AG04449 (cell line): ENCODE data around the gene PGA5.

Experiments used
- CTCF ChIA-PET: fragments of 350-600 bp; formaldehyde crosslinking; extraction: SDS; loops from one replicate; lab custom pipeline; 2021; ENCODE audit warnings: antibody characterized with exemption; lab: Yijun Ruan, JAX
- POLR2A ChIA-PET: fragments of 400-600, 350-600 bp; formaldehyde crosslinking; extraction: SDS; loops from one replicate; lab custom pipeline; 2020; ENCODE audit warnings: antibody characterized with exemption, inconsistent platforms; lab: Yijun Ruan, JAX
- DNase-seq: peaks from one replicate; pipeline ENCODE4 v3.0.0-alpha.2; 2010; ENCODE audit warnings: low read depth, low spot score
- H3K4me3 ChIP-seq: 2 replicates; pipeline ENCODE4 v1.5.1; 2011; ENCODE audit warnings: low read depth, mild to moderate bottlenecking, control low read depth, low read length
- TF ChIP-seq, protein P1 (sequence below): IDR thresholded peaks from one replicate; pipeline ENCODE4 v1.5.1; 2011; ENCODE audit warnings: mild to moderate bottlenecking, moderate library complexity, low read length, control low read depth, inconsistent platforms; ENCODE audit not compliant: insufficient read depth; ENCODE audit errors: missing control alignments

The PGA5 gene

DNA sequence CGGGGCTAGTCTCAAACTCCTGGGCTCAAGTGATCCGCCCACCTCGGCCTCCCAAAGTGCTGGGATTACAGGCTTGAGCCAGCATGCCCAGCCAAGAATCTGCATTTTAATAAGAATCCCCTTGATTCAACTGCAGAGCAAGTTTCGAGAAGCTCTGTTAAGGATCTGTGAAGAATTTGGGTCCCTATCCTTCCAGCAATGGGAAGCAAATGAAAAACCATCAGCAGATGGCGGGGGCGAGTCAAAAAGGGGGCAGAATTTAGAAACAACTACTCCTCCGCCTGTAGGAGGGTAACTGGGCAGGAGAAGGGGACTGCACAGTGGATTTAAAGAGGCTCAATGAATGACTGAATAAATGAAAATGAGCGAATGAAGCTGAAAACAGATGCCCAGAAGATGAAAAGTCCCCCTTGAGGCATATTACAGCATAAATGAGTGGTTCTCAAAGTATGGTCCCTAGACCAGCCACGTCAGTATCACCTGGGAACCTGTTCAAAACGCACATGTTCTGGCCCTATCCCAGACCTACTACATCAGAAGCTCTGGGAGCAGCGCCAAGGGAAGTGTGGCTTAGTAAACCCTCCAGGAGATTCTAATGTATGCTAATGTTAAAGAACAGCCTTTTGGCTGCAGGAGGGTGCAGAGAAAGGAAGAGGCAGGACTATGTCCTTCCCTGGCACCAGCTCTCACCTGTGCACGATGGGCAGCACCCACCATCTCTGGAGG lies 39.1 kb downstream of the PGA5 start:
- ChIA-PET POLR2A (no interaction called here), CTCF (interaction anchor here (2.7 to 2.9 kb wide), 2 partner anchors 25 to 26 kb away, joined by 11 to 12 read pairs; no protein-coding TSS in a partner anchor)
- TF ChIP-seq, protein P1, sequence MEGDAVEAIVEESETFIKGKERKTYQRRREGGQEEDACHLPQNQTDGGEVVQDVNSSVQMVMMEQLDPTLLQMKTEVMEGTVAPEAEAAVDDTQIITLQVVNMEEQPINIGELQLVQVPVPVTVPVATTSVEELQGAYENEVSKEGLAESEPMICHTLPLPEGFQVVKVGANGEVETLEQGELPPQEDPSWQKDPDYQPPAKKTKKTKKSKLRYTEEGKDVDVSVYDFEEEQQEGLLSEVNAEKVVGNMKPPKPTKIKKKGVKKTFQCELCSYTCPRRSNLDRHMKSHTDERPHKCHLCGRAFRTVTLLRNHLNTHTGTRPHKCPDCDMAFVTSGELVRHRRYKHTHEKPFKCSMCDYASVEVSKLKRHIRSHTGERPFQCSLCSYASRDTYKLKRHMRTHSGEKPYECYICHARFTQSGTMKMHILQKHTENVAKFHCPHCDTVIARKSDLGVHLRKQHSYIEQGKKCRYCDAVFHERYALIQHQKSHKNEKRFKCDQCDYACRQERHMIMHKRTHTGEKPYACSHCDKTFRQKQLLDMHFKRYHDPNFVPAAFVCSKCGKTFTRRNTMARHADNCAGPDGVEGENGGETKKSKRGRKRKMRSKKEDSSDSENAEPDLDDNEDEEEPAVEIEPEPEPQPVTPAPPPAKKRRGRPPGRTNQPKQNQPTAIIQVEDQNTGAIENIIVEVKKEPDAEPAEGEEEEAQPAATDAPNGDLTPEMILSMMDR = no peak
- H3K4me3 ChIP-seq = no peak overlapping the region
- no peak for DNase-seq

DNA sequence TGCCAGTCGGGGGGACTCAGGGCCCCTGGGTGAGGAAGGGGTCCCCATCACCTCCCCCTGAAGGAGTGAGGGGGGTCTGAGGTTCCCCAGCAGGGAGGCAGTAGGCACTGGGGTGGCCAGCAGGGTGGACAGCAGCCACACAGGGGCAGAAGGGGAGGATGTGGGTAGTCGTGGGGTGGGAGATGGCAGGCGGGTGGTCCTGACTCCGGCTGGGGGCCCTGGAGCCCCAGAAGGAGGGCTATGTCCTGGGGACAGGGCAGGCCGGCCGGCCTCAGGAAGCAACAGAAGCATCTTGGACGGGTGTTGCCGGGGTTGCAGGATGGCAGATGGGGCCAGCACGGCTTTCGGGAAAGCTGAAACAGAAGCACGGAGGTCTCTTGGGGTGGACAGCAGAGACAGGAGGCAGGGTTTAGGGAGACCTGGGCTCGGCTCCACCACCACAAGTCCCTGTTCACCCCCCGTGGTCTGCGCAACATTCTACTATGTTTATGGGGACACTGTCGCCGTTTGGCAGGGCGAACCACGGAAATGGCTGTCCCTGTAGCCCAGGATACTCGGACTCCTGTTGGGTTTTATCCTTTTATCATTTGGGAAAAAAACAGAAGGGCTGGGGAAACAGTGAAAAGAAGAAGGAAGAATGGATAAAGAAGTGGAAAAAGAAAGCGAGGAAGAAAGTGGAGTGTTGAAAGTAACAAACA lies 40.1 kb downstream of the PGA5 start:
- POLR2A ChIA-PET = no interaction called here

DNA sequence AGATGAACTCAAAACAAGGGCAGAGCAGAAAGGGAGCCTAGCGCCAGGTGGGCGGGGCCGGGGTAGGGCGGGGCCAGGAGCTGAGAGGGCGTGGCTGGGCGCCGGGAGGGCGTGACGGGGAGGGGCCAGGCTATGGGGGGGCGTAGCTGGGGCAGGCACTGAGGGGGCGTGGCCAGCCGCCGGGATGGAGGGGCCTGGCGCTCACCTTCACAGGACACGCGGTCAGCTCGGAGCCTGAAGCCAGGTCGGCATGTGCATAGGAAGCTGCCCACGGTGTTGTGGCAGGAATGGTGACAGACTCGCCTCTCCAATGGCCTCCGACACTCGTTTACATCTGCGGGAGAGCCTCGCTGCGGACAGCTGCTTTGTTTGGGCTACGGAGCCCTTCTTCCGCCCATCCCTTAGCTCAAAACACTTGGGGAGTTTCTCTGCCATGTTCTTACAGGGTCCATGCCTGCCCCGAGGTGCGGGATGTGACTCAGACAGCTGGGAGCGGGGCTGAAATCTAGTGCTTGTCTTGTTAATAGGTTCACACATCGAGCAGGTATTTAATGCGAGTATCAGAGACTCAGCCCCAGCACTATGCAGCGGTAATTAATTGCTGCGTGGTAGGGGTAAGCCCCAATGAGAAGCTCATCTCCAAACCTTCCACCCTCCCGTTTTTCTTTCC lies 40.7 kb downstream of the PGA5 start:
- TF ChIP-seq, protein P1 = no peak
- no peak for DNase-seq
- ChIA-PET POLR2A (interaction anchor here (1.1 kb wide), 1 partner anchor 13 kb away, joined by 3 read pairs; the partner anchor contains the start of gene VWCE), CTCF (interaction anchor here (1.4 to 2.7 kb wide), 2 partner anchors 13 to 27 kb away, joined by 5 to 11 read pairs; partner anchors contain the start of gene VWCE)
- H3K4me3 ChIP-seq = no peak overlapping the region

More for the DNA sequence above, 40.1 kb downstream of the PGA5 start:
- DNase-seq = no peak
- TF ChIP-seq, protein P1 = no peak
- CTCF ChIA-PET = interaction anchor here (1.4 to 2.7 kb wide), 2 partner anchors 13 to 26 kb away, joined by 5 to 11 read pairs; partner anchors contain the start of gene VWCE
- H3K4me3 ChIP-seq = no peak overlapping the region

DNA sequence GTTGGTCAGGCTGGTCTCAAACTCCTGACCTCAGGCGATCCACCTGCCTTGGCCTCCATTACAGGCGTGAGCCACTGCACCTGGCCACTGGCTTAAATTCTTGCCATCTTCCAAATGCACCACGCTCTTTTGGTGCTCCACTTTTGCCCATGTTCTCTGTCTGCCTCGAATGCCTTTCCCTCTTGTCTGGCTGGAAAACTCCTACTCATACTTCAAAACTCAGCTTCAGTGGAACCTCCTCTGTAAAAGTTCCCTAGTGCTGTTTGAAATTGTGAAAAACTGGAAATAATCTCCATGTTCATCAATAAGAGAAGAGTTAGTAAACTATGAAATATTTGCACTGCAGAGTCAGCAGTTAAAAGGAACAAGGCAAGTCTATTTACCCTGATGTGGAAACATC lies 42.6 kb downstream of the PGA5 start:
- CTCF ChIA-PET = interaction anchor here (0.7 to 2.6 kb wide), 3 partner anchors 10 to 29 kb away, joined by 3 to 7 read pairs (median 3); no protein-coding TSS in a partner anchor
- TF ChIP-seq, protein P1 = no peak
- POLR2A ChIA-PET = no interaction called here
- no peak for DNase-seq
- no peak overlapping the region for H3K4me3 ChIP-seq

DNA sequence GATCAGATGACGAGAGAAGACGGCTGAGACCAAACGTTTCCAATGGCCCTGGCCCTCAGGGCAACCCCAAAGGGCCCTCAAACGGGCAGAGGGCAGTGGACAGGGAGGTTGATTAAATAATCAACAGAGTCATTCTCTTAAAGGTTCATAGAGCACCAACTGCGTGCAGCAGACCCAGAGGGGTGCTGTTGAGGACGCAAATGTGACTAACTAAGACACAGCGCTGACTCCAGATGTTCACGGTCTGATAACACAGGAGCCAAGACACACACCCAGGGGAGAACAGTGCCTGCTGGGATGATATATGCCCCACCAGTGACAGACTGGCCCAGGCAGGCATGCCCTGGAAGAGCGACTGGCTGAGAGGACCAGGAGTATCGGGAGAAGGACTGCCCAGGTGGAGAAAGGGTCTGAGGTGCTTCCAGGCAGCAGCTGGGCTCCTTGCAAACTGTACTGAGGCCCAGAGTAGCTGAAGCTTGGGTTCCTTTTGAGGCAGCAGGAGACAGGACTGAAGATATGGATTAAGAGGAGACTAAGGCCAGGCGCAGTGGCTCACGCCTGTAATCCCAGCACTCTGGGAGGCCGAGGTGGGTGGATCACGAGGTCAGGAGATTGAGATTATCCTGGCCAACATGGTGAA lies 46.5 kb downstream of the PGA5 start:
- TF ChIP-seq, protein P1 = no peak
- CTCF ChIA-PET = no interaction called here
- POLR2A ChIA-PET = no interaction called here
- H3K4me3 ChIP-seq = no peak overlapping the region
- DNase-seq = no peak
